NCI-H1417 treated with DMSO at 0.1 percent for 48 hours (cell line): Measurements from ENCODE around the gene CCDC157.

Source experiments
- DNase-seq: peaks from one replicate; lab custom pipeline; 2025; lab: John Stamatoyannopoulos, UW

The CCDC157 gene

GRCh38 chr22:30413745-30414524 lies 57.1 kb downstream of the CCDC157 start:
- DNase-seq: no peak

DNA sequence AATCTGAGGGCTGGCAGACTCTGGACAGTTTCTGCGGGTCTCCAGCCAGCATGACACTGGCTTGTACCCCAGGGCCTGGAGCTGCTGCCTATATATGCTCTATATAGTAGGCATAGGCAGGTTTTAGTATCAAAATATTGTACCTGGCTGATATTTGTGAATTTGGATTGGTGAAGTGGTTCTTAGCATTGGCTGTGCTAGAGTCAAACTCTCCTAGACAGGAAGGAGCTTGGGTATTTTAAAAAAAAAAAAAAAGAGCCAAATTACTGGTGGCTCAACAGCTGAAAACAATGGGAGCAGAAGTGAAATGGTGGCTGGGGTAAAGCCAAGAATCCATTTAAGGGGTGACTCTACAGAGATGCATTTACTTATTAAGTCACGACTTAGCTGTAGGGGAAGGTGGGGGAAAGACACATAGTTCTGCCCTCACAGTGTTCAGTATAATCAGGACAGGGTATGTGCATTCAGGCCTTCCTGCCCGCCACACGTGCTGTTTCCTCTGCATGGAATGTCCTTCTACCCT lies 57.8 kb downstream of the CCDC157 start:
- no peak for DNase-seq

DNA sequence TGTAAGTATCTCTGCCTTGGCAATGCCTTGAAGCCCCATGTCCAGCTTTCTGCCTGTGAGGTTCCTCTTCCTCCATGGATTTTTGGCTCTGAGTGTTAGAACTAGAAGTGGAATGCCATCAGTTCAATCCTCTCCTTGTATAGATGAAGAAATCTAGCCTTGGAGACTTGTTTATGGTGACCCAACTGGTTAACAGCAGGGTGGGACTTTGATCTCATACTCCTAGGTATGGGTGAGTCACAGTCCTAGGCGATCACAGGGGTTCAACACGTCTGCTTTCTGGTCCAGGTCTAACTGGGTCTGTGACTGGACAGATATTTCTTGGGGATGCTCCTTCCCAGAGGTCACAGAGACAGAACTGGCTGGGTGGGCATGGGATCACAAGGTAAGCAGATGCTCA lies 59.6 kb downstream of the CCDC157 start:
- no peak for DNase-seq

DNA sequence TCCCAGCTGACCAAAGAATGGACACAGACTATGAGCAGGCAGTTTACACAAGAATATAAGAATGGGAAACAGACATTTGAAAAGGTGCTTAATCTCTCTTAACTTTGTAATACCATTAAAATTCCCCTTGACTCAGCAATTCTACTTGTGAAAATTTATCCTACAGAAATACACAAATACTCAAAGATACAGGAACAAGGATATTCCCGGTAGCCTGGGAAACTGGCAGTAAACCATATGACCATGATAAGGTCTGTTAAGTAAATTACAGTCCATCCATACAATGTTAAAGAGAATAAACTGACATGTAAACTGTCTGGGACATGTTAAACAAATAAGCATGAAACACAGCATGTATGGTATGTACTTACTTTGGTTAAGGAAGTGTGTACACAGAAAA lies 60.0 kb downstream of the CCDC157 start:
- DNase-seq: no peak

GRCh38 chr22:30420347-30421125 lies 63.7 kb downstream of the CCDC157 start:
- no peak for DNase-seq

GRCh38 chr22:30421695-30422480 lies 65.1 kb downstream of the CCDC157 start:
- no peak for DNase-seq

GRCh38 chr22:30422481-30423300 lies 65.9 kb downstream of the CCDC157 start:
- DNase-seq: no peak

DNA sequence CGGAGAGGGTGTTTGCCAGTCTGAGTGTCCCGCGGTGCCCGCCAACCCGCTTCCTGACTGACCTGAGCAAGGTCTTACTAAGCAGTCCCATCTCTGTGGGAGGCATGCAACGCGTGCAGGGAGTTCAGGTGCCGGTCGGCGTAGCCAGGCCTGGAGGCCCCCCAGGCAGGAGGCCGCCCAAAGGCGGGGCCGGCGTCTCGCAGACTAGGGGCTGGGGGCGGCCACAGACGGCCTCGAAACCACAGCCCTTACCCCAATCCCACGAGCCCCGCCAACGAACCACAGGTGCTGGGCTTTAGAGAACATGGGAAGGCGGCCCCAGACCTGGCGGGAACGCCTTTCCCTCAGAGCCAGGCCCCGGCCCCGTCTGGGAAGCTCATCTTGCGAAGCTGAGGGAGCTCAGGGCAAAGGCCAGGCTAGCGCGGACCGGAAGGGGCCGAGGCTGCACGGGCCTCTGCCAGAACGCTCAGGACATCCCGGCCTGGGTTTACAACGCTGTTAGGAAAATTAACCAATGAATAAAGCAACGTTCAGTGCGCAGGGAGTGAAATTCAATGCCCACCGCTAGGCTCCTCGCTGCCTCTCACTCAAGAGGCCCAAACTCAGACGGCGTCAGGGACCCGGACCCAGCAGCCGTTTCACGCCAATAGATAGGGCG lies 66.6 kb downstream of the CCDC157 start:
- DNase-seq: no peak

GRCh38 chr22:30423959-30424533 lies 67.2 kb downstream of the CCDC157 start:
- DNase-seq: peak; percentile 94

- no peak for DNase-seq
Measured at GRCh38 chr22:30424534-30425326, 67.9 kb downstream of the CCDC157 start.

GRCh38 chr22:30425327-30425615 lies 68.5 kb downstream of the CCDC157 start:
- no peak for DNase-seq

DNA sequence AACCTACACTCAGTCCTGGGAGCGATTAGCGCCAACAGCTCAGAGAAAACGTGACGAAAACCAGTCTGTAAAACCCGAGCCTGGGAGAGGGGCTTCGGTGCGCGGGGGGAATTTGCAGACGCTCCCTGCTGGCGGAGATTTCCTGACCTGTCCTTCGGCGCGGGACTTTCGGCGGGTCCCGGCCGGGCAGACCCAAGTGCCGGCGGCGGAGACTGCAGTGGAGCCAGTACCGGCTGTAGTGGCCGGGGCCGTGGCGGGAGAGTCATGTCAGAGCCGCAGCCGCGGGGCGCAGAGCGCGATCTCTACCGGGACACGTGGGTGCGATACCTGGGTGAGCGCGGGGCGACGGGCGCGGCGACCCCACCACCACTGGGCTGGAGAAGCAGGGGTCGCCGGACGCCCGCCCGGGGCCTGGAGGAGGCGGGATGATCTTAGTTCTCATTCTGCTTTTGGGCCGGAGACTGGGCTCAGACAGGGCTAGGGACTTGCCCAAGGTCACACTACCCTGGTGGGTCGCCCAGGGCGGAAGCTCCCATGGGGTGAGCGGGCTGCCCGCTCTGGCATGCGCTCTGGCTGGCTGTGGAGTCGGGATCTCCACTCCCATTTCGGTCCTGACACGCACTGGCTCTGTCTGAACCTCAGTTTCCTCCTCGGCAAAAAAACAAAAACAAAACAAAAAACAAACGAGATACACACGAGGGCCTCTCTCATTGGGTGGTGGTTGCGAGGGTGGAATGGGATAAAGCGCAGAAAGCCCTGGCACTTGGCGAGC lies 69.0 kb downstream of the CCDC157 start, which contains the start of gene MTFP1:
Gene MTFP1, plus strand, starts transcription at position 153 of the 772 bp plus-strand sequence. Its CDS starts 112 bp downstream, at position 265.
- DNase-seq: no peak
